Neural cell (in vitro differentiated cells): ENCODE data around the gene MPC2.
"Not testable (repeated sequence)": the region's sequence is repeated elsewhere in the genome, so short reads cannot be mapped to it uniquely, and the experiment has no call there.

Experiments used
- RAD21 ChIP-seq: fragments of 450-650 bp; conservative IDR thresholded peaks from 2 replicates; pipeline ENCODE4 v1.6.1; 2014; ENCODE audit warnings: antibody characterized with exemption, mild to moderate bottlenecking, moderate library complexity
- TF ChIP-seq, protein P1 (sequence below): fragments of 450-650 bp; IDR thresholded peaks from 2 replicates; pipeline ENCODE4 v1.5.1; 2014; ENCODE audit warnings: antibody characterized with exemption, mild to moderate bottlenecking, moderate library complexity; ENCODE audit not compliant: poor library complexity, severe bottlenecking
- TF ChIP-seq, protein P2 (sequence below): IDR thresholded peaks from 2 replicates; pipeline ENCODE4 v1.6.1; 2012; ENCODE audit warnings: borderline replicate concordance

DNA sequence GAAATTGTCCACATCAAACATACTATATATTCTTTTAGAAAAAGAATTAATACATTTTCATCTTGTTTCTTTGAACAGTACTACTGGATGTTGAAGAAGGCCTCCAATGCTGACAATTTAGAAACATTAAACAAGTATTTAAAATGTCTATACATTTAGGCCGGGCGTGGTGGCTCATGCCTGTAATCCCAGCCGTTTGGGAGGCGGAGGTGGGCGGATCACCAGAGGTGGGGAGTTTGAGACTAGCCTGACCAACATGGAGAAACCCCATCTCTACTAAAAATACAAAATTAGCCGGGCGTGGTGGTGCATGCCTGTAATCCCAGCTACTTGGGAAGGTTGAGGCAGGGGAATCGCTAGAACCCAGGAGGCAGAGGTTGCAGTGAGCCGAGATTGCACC lies 8.0 kb downstream of the MPC2 start:
- TF ChIP-seq, protein P1, sequence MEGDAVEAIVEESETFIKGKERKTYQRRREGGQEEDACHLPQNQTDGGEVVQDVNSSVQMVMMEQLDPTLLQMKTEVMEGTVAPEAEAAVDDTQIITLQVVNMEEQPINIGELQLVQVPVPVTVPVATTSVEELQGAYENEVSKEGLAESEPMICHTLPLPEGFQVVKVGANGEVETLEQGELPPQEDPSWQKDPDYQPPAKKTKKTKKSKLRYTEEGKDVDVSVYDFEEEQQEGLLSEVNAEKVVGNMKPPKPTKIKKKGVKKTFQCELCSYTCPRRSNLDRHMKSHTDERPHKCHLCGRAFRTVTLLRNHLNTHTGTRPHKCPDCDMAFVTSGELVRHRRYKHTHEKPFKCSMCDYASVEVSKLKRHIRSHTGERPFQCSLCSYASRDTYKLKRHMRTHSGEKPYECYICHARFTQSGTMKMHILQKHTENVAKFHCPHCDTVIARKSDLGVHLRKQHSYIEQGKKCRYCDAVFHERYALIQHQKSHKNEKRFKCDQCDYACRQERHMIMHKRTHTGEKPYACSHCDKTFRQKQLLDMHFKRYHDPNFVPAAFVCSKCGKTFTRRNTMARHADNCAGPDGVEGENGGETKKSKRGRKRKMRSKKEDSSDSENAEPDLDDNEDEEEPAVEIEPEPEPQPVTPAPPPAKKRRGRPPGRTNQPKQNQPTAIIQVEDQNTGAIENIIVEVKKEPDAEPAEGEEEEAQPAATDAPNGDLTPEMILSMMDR, result not testable (repeated sequence)
- not testable (repeated sequence) for TF ChIP-seq RAD21
- TF ChIP-seq, protein P2, sequence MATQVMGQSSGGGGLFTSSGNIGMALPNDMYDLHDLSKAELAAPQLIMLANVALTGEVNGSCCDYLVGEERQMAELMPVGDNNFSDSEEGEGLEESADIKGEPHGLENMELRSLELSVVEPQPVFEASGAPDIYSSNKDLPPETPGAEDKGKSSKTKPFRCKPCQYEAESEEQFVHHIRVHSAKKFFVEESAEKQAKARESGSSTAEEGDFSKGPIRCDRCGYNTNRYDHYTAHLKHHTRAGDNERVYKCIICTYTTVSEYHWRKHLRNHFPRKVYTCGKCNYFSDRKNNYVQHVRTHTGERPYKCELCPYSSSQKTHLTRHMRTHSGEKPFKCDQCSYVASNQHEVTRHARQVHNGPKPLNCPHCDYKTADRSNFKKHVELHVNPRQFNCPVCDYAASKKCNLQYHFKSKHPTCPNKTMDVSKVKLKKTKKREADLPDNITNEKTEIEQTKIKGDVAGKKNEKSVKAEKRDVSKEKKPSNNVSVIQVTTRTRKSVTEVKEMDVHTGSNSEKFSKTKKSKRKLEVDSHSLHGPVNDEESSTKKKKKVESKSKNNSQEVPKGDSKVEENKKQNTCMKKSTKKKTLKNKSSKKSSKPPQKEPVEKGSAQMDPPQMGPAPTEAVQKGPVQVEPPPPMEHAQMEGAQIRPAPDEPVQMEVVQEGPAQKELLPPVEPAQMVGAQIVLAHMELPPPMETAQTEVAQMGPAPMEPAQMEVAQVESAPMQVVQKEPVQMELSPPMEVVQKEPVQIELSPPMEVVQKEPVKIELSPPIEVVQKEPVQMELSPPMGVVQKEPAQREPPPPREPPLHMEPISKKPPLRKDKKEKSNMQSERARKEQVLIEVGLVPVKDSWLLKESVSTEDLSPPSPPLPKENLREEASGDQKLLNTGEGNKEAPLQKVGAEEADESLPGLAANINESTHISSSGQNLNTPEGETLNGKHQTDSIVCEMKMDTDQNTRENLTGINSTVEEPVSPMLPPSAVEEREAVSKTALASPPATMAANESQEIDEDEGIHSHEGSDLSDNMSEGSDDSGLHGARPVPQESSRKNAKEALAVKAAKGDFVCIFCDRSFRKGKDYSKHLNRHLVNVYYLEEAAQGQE, result not testable (repeated sequence)
